ENCODE data around the gene C6orf47.
A peak's percentile ranks its signal among the peaks of the same experiment; 100 is the strongest.

Gene C6orf47

DNA sequence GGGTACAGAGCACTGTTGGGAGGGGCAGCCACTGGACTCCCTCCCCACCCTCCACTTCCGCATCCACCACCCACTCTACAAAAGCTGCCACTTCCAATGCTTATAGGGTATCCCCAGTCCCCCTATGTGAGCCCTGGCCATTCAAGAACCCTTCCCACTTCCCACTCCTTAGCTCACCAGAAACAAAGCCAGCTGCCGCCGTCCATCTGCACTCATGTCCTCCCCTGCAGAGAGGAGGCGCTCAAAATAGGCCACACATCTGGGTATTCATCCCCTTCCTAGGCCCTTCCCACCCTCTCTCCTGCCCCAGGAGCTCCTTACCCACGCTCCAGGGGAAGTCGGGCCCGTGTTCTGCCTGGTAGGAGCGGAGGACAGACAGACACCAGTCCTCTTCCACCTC is 26.7 kb upstream of the C6orf47 start:
- no peak for DNase-seq (ENCODE audit: low read depth)
- TF ChIP-seq, protein P1, sequence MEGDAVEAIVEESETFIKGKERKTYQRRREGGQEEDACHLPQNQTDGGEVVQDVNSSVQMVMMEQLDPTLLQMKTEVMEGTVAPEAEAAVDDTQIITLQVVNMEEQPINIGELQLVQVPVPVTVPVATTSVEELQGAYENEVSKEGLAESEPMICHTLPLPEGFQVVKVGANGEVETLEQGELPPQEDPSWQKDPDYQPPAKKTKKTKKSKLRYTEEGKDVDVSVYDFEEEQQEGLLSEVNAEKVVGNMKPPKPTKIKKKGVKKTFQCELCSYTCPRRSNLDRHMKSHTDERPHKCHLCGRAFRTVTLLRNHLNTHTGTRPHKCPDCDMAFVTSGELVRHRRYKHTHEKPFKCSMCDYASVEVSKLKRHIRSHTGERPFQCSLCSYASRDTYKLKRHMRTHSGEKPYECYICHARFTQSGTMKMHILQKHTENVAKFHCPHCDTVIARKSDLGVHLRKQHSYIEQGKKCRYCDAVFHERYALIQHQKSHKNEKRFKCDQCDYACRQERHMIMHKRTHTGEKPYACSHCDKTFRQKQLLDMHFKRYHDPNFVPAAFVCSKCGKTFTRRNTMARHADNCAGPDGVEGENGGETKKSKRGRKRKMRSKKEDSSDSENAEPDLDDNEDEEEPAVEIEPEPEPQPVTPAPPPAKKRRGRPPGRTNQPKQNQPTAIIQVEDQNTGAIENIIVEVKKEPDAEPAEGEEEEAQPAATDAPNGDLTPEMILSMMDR (IDR thresholded peaks at IDR 0.05; ENCODE audit: low read length, missing control alignments): no peak
- no peak overlapping the region for H3K4me3 ChIP-seq (replicated peaks; ENCODE audit: low read depth, low read length)

DNA sequence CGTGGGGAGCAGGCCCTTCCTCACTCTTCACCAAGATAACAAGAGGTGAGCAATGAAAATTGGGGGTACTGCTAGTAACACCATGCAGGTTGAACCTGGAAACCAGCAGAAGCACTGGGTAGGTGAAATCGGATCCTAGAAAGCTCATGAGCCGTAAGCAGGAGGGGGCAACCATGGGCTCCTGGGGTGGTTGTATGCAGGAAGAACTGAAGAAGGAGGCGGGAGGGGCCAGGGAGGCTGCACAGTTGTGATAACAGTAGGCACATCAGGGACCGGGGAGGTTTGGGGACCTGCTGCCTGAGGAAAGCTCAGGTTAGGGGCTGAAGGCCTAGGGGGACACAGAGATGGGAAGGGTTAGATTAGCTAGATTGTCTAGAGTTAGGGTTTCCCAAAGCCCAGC is 25.9 kb upstream of the C6orf47 start:
- no peak for DNase-seq (ENCODE audit: low read depth)
- TF ChIP-seq, protein P1 (IDR thresholded peaks at IDR 0.05; ENCODE audit: low read length, missing control alignments): no peak
- H3K4me3 ChIP-seq (replicated peaks; ENCODE audit: low read depth, low read length): no peak overlapping the region

DNA sequence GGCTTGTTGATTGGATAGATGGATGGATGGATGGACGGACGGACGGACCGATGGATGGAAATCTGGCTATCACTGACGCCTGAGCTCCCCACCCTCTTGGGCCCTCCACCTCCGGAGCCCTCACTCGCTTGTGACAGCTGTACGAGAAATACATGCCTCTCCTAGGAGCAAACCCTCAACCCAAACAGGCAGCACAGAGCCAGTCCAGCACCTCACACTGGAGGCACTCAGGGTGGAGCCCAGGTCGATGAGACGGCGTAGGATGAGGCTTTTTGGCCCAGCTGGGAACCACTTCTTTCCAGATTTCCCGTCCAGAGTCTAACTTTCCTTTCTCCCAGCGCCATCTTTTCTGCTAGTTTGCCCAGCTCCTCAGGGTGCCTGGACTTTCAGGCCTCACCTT is 23.0 kb upstream of the C6orf47 start:
- H3K4me3 ChIP-seq (replicated peaks; ENCODE audit: low read depth, low read length): no peak overlapping the region
- TF ChIP-seq, protein P1 (IDR thresholded peaks at IDR 0.05; ENCODE audit: low read length, missing control alignments): no peak
- DNase-seq (ENCODE audit: low read depth): no peak

DNA sequence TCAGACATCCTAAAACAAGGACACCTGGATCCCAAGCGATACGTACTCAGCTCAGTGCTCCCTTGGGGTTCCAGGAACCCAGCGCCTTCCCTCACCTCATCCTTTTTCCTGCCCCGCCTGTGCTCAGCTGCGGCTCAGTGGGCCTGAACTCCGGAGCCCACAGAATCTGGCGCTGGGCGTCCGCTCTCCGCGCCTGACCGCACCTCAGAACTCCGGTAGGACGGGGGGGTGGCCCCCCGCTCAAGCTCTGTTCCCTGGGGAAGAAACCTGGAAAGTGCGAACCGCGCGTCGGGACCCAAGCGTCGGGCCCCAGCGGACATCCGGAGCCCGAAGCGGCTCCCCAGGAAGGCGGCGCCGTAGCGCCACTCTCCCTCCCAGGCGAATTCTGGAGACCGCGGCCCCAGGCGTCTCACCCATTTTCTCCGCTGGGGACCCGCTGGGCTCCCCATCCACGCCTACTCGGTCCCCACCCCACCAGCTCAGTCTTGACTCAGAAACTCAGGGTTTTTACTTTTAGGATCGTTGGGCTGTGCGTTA is 20.6 kb upstream of the C6orf47 start:
- TF ChIP-seq, protein P1 (IDR thresholded peaks at IDR 0.05; ENCODE audit: low read length, missing control alignments): peak; percentile 16
- peak; percentile 22 for DNase-seq (ENCODE audit: low read depth)
- H3K4me3 ChIP-seq (replicated peaks; ENCODE audit: low read depth, low read length): peak overlapping the region; percentile 53

DNA sequence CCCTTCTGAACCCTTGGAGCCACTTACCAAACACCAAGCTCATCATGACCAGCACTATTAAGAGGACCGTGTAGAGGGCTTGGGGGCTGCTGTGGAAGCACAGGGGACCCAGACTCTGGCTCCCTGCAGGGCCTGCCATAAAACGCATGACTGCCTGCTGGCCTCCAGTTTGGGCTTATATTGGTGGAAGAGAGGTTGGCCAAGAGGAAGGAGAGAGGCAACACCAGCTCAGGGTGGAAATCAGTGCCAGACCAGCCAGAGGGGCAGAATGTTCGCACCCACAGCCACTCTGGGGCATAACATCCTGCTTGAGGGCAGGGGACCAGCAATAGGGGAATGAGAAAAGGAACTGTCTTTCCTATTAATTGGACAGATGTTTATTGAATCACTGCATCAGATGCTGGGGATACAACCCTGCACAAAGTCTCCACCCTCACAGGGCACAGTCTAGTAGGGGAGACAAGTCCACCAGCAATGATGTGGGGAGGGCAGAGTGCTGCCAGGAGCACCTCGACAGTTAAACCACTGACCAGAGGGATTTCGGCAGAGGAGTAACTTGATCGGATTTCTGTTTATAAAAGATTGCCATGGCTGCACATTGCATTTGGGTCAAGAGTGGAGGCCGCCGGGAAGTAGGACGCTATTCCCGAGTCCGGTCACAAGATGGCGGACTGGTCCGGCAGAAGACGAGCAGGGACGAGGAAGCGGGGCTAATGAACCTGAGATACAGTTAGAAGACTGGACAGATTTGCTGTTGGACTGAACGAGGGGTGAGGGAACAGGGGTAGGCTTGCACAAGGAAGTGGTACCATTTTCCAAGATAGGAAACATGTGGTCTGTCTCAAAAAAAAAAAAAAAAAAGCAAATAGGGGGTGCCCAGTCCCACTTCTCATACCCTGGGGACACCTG is 19.9 kb upstream of the C6orf47 start, which contains the start of gene LY6G5C:
Gene LY6G5C, minus strand, starts transcription at position 842 of the 909 bp plus-strand sequence. Its CDS starts 694 bp downstream, at position 148.
- TF ChIP-seq, protein P1 (IDR thresholded peaks at IDR 0.05; ENCODE audit: low read length, missing control alignments): peak; percentile 71
- DNase-seq (ENCODE audit: low read depth): peak; percentile 94
- H3K4me3 ChIP-seq (replicated peaks; ENCODE audit: low read depth, low read length): peak within 1 kb of the TSS; percentile 53

DNA sequence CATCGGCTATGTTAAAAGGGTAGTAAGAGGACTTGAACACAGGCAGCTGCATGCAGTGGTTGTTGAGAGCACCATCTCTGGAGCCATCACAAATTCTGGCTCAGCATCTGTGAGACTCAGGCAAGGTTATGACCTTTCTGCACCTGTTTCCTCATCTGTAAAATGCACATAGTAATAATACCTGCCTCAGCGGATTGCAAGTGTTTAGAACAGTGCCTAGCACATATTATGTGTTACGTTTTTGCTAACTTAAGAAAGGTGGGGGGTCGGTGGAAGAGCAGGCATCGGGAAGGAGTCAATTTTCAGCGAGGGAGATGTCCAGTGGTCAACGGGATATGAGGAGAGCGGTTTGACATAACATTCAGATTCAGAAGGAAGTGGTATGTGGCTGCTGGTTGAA is 17.4 kb upstream of the C6orf47 start:
- no peak overlapping the region for H3K4me3 ChIP-seq (replicated peaks; ENCODE audit: low read depth, low read length)

More for the DNA sequence above, 17.4 kb upstream of the C6orf47 start:
- TF ChIP-seq, protein P1 (IDR thresholded peaks at IDR 0.05; ENCODE audit: low read length, missing control alignments): no peak
- no peak for DNase-seq (ENCODE audit: low read depth)

Data from fibroblast of pulmonary artery (primary cell).